Myocyte (in vitro differentiated cells): ENCODE data around the gene SECTM1. TPM values are rescaled to one million over a fixed set of nuclear protein-coding genes. Genes with fewer than 3 reads are reported as not detected.

Experiments
- DNase-seq: peaks from one replicate; pipeline ENCODE4 v3.0.0-alpha.2; 2012; ENCODE audit warnings: low read depth
- total RNA-seq: library from RNA; depleted of rRNA; stranded (reverse); fragments of >200 nt; gene quantifications from 2 replicates; pipeline ENCODE4 v1.2.3, GENCODE V29; 2014

Gene SECTM1
- total RNA-seq, 1 donor from 2014 or later = 65.8 TPM

DNA sequence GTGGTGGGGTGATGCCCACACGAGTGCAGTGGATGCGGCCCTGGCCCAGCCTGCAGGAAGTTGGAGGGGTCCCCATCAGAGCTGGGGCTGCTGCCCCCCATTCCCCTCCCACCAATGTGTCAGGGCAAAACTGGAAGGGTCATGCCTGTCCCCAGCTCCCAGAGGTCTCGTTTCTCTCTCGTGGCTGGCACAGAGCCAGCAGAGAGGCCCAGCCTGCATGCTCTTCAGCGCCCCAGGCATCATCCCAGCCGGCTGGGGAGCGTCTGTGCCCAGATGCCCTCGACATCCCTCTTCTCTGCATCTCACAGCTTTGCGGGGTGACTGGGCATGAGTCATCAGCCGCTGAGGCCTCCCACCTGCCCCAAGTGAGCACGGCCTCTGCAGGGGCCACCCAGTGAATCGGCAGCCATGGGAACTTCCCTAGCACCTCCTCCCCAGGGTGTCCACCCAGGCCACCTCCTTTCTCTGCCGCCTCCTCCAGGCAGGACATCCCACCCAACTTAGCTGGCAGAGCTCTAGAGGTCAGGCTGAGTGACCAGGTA is 50.3 kb downstream of the SECTM1 start:
- peak; percentile 84 for DNase-seq

DNA sequence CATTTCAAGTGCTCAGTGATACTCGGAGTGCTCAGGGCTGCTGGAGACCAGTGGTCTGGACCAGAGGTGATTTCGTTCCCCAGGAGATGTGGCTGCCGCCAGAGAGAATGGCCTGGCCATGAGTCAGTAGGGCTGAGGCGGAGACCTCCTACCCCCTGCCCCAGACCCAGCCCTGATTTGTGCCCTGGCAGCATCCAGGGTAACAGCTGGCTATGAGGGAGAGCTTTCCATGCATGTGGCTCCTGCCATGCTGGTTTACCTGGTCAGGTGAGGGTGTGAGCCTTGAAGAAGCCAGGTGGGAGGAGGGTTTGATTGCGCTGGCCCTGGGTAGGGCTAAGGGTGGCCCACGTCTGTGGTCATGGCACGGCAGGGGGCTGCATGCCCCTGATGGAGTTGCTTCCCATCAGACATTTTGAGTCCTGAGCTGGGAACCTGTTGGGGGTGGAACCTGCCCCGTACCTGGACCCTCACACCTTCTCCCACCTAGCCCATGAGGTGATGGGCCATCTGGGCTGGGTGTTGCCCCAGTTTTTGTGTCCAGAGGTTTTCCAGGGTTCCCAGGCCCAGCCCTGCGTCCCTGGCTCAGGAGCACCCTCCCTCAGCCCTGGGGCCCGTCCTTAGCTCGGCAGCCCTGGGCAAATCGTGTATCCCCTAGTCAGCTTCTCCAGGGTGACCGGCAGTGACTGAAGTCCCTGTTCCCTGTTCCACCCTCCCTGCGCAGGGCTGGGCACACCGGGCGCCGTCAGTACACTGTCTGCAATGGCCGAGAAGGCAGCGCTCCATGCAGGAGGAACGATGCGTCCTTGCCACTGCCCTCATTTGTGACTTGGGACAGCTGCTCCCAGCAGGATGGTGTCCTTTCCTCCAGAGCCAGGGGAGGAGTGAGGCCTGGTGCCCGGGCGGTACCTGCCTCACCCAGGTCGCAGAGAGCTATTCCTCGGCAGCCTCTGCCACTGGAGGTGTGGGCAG is 51.0 kb downstream of the SECTM1 start:
- DNase-seq = no peak

DNA sequence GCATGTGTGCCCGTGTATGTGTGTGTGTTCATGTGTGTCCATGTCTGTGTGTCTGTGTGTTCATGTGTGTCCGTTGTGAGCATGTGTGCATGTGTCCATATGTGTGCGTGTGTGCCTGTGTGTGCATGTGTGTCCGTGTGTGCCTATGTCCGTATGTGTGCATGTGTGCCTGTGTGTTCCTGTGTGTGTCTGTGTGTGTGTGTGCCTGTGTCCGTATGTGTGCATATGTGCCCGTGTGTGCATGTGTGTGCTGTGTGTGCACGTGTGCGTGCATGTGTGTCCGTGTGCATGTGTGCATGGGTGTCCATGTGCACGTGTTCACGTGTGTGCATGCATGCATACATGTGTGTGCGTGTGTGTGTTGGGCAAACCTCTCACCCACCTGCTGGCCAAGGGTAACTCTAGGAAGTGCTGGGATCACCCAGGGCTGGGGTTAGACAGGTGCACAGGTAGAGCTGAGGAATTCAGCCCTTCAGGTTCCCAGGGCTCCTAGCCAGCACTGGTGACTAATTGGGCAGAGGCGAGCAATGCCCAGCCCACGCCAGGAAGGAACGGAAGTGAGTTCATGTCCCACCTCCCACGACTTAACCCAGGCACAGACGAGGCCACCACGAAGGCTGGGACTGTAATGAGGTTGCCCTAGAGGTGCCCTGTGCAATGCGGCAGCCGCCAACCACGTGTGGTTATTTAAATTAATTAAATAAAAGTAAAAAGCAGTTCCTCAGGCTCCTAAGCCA is 51.9 kb downstream of the SECTM1 start:
- DNase-seq = no peak

- DNase-seq = no peak
Measured at GRCh38 chr17:82281076-82281475, 52.5 kb downstream of the SECTM1 start.

DNA sequence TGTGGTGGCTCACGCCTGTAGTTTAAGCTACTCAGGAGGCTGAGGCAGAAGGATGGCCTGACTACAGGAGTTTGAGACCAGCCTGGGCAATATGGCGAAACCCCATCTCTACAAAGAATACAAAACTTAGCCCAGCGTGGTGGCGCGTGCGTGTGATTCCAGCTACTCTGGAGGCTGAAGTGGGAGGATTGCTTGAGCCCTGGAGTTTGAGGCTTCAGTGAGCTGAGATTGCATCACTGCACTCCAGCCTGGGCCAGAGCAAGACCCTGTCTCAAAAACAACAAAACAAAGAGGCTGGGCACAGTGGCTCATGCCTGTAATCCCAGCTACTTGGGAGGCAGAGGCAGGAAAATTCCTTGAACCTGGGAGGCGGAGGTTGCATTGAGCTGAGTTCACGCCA is 53.0 kb downstream of the SECTM1 start:
- no peak for DNase-seq

- DNase-seq = no peak
Measured at GRCh38 chr17:82278786-82279391, 54.7 kb downstream of the SECTM1 start.

GRCh38 chr17:82278308-82278707 is 55.3 kb downstream of the SECTM1 start:
- no peak for DNase-seq

DNA sequence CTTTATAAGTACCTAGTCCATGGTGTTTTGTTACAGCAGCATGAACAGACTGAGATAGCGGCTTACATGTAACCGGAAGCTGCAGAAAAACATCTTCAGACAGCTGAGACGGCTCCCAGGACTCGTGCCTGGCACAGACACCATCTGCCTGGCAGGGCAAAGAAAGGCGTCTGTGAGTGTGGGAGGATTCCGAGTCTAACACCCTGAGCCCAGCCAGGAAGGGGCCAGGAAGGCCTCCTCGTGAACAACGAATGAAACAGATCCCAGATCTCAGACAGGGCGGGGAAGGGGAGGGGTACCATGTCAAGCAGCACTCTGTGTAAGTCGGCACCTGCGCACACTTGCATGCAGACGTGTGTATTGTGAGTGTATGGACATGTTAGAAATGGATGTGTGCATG is 55.7 kb downstream of the SECTM1 start:
- DNase-seq = no peak

DNA sequence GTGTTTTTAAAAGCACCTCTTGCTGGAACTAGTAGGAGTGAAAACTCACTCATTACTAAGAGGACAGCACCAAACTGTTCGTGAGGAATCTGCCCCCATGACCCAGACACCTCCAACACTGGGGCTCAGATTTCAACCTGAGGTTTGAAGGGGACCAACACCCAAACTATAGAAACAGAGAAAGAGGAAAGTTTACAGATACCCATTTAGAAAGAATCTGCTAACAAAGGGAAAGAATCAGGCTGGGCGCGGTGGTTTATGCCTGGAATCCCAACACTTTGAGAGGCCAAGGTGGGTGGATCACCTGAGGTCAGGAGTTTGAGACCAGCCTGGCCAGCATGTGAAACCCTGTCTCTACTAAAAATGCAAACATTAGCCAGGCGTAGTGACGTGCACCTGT is 56.6 kb downstream of the SECTM1 start:
- no peak for DNase-seq

DNA sequence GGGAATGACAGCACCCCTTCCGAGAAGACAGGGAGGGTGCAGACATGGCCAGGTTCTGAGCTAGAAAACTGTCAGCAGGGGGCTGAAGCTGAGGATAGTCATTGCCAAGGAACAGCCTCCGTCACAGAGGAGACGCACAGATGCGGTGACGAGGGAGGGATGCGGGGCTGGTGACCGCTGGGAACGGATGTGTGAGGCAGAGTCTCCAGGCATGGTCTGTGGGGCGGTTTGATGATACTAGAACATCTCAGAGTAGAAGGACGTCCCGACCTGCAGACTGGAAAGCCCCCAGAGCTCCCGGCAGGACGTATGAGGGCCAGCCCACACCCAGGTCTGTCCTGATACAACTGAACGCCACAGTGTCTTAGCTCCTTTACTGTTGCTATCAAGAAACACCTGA is 58.2 kb downstream of the SECTM1 start:
- no peak for DNase-seq

GRCh38 chr17:82274134-82275020 is 59.2 kb downstream of the SECTM1 start:
- DNase-seq = no peak

GRCh38 chr17:82273327-82274133 is 60.0 kb downstream of the SECTM1 start, which contains the start of gene CSNK1D:
Gene CSNK1D (minus strand): TSS chr17:82273700. CDS start chr17:82273381, 319 bp downstream.
- peak; percentile 91 for DNase-seq

DNA sequence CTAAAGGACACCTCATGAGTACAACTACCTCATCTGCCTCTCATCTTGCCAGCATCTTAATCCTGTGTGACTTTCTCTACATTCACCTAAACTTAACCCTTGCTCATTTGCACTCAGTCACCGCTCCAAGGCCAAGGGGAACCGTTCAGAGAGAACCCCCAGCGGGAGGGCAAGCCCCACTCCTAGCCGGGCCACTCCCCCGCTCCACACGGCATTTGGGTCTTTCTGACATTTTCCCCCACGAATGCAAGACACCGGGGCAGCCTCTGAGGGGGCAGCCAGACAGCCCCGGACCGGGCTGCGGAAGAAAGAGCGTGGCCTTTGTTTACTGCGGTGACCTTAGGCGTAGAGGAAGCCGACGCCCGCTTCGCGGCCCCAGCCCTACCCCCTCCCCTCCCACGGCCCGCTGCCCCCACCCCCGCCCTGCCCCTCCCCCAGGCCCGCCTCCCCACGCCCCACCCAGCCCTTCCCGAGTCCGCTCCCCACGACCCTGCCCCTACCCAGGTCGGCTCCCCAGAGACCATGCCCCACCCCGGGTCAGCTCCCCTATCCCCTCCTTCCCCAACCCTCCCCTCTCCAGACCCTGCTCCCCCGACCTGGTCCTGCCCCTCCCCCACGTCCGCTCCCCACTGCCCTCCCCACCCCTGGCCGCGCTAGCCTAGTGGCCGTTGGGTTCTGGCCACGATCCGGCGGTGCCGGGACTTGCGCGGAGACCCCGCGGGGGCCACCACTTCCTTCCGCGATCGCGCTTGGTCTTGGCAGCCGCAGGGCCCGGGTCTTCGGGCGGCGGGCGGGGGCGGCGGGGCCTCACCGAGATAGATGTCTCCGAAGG is 60.9 kb downstream of the SECTM1 start:
- peak; percentile 27 for DNase-seq

DNA sequence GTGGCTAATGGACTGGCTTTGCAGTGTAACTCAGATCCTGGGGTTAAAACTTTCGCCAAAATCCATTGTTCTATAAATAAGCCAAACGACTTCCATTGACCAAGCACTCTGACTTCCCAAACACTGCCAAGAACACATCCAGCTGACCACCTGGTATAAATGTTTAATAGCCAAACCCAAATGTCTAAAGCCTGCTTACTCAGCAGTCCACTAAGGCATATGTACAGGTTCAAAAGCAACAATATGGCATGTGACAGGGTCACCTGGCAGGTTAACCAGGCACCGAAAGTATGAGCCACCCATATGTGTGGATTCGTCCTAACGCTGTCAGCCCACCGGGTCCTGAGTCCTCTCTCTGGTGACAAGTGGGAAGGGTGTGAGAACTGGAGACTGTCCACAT is 62.2 kb downstream of the SECTM1 start:
- DNase-seq = no peak
